Testis (tissue), 3 donors: ENCODE results near the gene CYBA. TPM values are rescaled to one million over a fixed set of nuclear protein-coding genes. Genes with fewer than 3 reads are reported as not detected.

Source experiments
- DNase-seq: peaks from one replicate; pipeline ENCODE4 v3.0.0-alpha.2; 2019
- H3K27ac ChIP-seq, 2 donors: fragments of 200-600 bp; sonication (generic); one replicate each; pipeline ENCODE4 v1.5.1; 2019
- H3K27me3 ChIP-seq: fragments of 200-600 bp; sonication (generic); one replicate; pipeline ENCODE4 v1.5.1; 2019
- H3K36me3 ChIP-seq: fragments of 200-600 bp; sonication (generic); one replicate; pipeline ENCODE4 v1.5.1; 2017; ENCODE audit warnings: low read depth; ENCODE audit errors: missing control alignments
- H3K4me1 ChIP-seq: fragments of 200-600 bp; sonication (generic); one replicate; pipeline ENCODE4 v1.5.1; 2019
- H3K4me3 ChIP-seq, 2 donors: fragments of 200-600 bp; sonication (generic); one replicate each; pipeline ENCODE4 v1.5.1; 2017 to 2019
- H3K9me3 ChIP-seq: fragments of 200-600 bp; sonication (generic); one replicate; pipeline ENCODE4 v1.5.1; 2017
- POLR2A ChIP-seq: fragments of 450-650 bp; IDR thresholded peaks from one replicate; pipeline ENCODE4 v1.6.1; 2017; ENCODE audit warnings: antibody characterized with exemption, mild to moderate bottlenecking, moderate library complexity
- WGBS, 2 donors: methylation state at CpG; one replicate each; pipeline ENCODE4 v1.1.5; 2018; 5-methylcytosine and 5-hydroxymethylcytosine counted together
- intact Hi-C: fragments of 100-400 bp; cut with DNase I; formaldehyde crosslinking; loops from one replicate; pipeline ENCODE4 v1.15.1; 2023; ENCODE audit warnings: low total_unique reads
- polyA plus RNA-seq: library from polyadenylated mRNA; stranded (reverse); fragments of 350-450 nt; fragmentation: Illumina TruSeq; extraction: RNeasy Lipid Tissue Mini Kit (QIAGEN cat#74804); gene quantifications from one replicate; pipeline ENCODE4 v1.2.3, GENCODE V29; 2014; ENCODE audit warnings: low read depth, low replicate concordance; ENCODE audit not compliant: insufficient read depth
- total RNA-seq, 2 donors: library from RNA; depleted of rRNA; stranded (reverse); fragments of >200 nt; gene quantifications; one replicate each; pipeline ENCODE4 v1.2.3, GENCODE V29; 2016
- TF ChIP-seq, protein P1 (sequence below), 3 experiments: fragments of 450-650 bp in 2 of 3; fragments of 200-600 bp in 1 of 3; sonication (generic) in 1 of 3; IDR thresholded peaks; one replicate each; pipeline ENCODE4 v1.5.1; 2016 to 2019; ENCODE audit warnings: antibody characterized with exemption in 3 of 3, mild to moderate bottlenecking in 2 of 3, moderate library complexity in 1 of 3

Gene CYBA
- total and polyA plus RNA-seq, 3 donors from 2014 or later: 11.7 to 40.0 (median 34.9) TPM

DNA sequence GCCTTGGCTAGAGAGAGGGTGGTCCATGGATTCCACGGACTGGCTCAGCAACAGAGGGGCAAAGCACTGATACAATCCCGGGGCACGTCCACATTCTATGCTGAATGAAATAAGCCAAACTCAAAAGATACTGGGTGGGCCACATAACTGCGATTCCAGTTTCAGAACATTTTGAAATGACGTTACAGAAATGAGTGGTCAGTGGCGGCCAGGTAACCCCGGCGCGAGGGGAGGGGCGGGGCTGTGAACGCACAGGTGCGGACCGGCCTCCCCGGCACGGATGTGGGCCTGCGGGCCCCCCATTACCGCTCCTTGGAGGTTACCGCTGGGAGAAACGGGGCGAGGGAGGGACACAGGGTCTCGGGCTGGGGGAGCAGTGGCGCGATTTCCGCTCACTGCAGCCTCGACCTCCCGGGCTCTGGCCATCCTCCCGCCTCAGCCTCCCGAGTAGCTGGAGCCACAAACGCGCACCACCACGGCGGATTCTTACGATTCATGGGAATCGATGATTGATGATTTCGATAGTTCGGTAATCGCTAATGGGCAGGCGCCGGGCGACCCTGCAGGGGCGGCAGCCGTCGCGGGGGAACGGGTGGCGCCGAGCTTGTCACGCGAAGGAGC, 11.5 kb upstream of the CYBA start:
- Histone ChIP-seq H3K9me3 (no peaks in the 10 kb centered on the region), H3K4me1 (peaks cover 8% of the 10 kb centered on the region), H3K4me3 (peak overlapping the region; percentile 90 to 94), H3K27ac (peak overlapping the region; percentile 78 to 87), H3K27me3 (no peaks in the 10 kb centered on the region), H3K36me3 (no peaks in the 10 kb centered on the region)
- intact Hi-C loops: no loop called here
- 0 to 2% methylated on average over 19 to 46 of the region's 49 CpGs for WGBS, 2 donors
- no peak for DNase-seq
- no peak for TF ChIP-seq POLR2A
- TF ChIP-seq, protein P1, sequence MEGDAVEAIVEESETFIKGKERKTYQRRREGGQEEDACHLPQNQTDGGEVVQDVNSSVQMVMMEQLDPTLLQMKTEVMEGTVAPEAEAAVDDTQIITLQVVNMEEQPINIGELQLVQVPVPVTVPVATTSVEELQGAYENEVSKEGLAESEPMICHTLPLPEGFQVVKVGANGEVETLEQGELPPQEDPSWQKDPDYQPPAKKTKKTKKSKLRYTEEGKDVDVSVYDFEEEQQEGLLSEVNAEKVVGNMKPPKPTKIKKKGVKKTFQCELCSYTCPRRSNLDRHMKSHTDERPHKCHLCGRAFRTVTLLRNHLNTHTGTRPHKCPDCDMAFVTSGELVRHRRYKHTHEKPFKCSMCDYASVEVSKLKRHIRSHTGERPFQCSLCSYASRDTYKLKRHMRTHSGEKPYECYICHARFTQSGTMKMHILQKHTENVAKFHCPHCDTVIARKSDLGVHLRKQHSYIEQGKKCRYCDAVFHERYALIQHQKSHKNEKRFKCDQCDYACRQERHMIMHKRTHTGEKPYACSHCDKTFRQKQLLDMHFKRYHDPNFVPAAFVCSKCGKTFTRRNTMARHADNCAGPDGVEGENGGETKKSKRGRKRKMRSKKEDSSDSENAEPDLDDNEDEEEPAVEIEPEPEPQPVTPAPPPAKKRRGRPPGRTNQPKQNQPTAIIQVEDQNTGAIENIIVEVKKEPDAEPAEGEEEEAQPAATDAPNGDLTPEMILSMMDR (IDR thresholded peaks at IDR 0.05): no peak

DNA sequence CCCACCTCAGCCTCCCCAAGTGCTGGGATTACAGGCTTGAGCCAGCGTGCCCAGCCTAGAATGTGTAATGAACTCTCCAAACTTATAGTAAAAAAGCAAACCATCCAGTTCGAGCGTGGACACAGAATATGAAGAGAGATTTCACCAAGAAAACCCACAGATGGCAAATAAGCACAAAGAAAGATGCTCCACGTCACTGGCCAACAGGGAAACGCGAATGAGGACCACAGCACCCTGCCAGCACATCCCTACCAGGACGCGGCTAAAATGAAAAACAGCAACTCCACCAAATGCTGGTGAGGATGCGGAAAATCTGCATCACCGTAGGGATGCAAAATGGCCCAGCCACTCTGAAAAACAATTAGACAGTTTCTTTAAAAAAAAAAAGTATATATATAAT, 10.6 kb upstream of the CYBA start:
- Histone ChIP-seq H3K36me3 (no peaks in the 10 kb centered on the region), H3K4me1 (peaks cover 8% of the 10 kb centered on the region), H3K27me3 (no peaks in the 10 kb centered on the region), H3K4me3 (no peak overlapping the region), H3K27ac (no peak overlapping the region), H3K9me3 (no peaks in the 10 kb centered on the region)
- intact Hi-C loops: no loop called here
- 81 to 88% methylated on average over 10 of the region's 10 CpGs for WGBS, 2 donors
- no peak for DNase-seq
- TF ChIP-seq, protein P1 (IDR thresholded peaks at IDR 0.05): no peak
- no peak for TF ChIP-seq POLR2A

DNA sequence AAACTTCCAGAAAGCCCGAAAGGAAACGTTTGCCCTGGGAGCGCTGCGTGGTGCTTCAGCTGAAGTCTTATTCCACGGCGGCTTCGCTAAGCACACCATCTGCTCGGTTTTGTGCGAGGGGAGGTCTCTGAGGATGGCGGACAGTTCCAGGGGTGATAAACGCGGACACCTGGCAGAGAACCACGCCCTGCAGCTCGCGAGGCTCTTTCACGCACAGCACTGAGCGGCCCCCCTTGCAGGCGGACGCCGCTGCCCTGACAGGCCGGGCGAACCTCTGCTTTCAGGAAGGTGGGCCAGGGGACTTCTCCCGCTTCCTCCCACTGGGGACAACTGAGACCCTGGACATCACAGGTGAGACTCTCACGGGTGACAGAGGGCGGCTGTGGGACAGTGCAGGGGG, 8.3 kb upstream of the CYBA start:
- Histone ChIP-seq H3K36me3 (no peaks in the 10 kb centered on the region), H3K27ac (no peak overlapping the region), H3K4me3 (no peak overlapping the region), H3K9me3 (no peaks in the 10 kb centered on the region), H3K4me1 (peaks cover 8% of the 10 kb centered on the region), H3K27me3 (no peaks in the 10 kb centered on the region)
- intact Hi-C loops: no loop called here
- 92% methylated on average over 22 to 25 of the region's 25 CpGs for WGBS, 2 donors
- no peak for TF ChIP-seq POLR2A
- TF ChIP-seq, protein P1 (IDR thresholded peaks at IDR 0.05): no peak
- DNase-seq: no peak

DNA sequence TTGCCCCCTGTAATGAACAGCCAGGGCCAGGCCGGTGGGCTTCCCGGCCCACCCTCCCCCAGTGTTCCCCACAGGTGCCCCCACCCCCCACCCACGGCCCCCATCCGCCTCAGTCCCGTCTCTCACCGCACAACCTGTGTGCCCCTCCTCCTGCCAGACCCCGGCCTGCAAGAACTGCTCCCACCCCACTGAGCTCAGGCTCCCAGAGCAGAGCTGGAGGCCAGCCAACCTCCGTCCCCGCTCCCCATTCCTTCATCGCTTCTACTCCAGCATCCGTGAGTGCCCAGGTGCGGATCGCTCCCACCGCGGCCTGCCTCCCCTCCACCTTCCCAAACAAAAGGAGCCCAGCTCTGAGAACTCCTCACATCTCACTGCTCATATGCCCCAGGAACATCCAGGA, 7.9 kb upstream of the CYBA start:
- TF ChIP-seq, protein P1 (IDR thresholded peaks at IDR 0.05): no peak
- TF ChIP-seq POLR2A: no peak
- Histone ChIP-seq H3K4me3 (no peak overlapping the region), H3K27me3 (no peaks in the 10 kb centered on the region), H3K9me3 (no peaks in the 10 kb centered on the region), H3K4me1 (peaks cover 5% of the 10 kb centered on the region), H3K36me3 (no peaks in the 10 kb centered on the region), H3K27ac (no peak overlapping the region)
- no peak for DNase-seq
- WGBS, 2 donors: 90 to 99% methylated on average over 9 to 15 of the region's 15 CpGs
- intact Hi-C loops: no loop called here

DNA sequence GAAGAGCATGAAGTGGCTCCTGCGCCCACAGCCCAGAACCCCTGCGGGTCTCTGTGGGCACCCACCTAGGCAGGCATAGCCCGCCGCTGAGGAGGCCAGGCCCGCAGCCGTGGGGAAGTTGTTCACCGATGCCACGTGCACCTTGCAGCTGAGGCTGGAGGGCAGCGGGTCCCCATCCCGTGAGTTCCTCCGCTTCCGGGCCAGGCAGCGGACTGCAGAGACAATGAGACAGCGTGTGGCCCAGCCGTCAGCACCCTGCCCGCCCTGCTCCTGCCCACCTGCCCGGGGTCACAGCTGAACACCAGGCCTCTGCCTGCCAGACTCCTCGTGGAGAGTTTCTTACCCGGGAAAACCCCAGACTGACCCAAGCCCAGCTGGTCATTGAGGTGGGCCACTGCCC, 6.5 kb upstream of the CYBA start:
- DNase-seq: no peak
- no peak for TF ChIP-seq POLR2A
- TF ChIP-seq, protein P1 (IDR thresholded peaks at IDR 0.05): no peak
- no peaks in the 10 kb centered on the region for H3K27me3 ChIP-seq
- intact Hi-C loops: no loop called here
- H3K36me3 ChIP-seq: no peaks in the 10 kb centered on the region
- H3K27ac ChIP-seq: no peak overlapping the region
- 94 to 97% methylated on average over 12 to 19 of the region's 19 CpGs for WGBS, 2 donors
- no peaks in the 10 kb centered on the region for H3K9me3 ChIP-seq
- peaks cover 4% of the 10 kb centered on the region for H3K4me1 ChIP-seq
- H3K4me3 ChIP-seq: no peak overlapping the region
